SK-N-MC (cell line): ENCODE results near the gene KCNJ8.

ENCODE experiments used
- EZH2 ChIP-seq: fragments of 200-600 bp; sonication (generic); IDR thresholded peaks from one replicate; pipeline ENCODE4 v1.6.1; 2017; ENCODE audit warnings: antibody characterized with exemption
- POLR2AphosphoS5 ChIP-seq: IDR thresholded peaks from 2 replicates; pipeline ENCODE4 v1.6.1; 2012; ENCODE audit warnings: mild to moderate bottlenecking, low read depth, low read length, borderline replicate concordance

GRCh38 chr12:21819236-21819635 is 44.7 kb upstream of the KCNJ8 start:
- TF ChIP-seq POLR2AphosphoS5 (no peak), EZH2 (no peak)
